Esophagus squamous epithelium (tissue), 5 donors: ENCODE data around the gene FAM107B. TPM values are rescaled to one million over a fixed set of nuclear protein-coding genes. Genes with fewer than 3 reads are reported as not detected.

Source experiments
- DNase-seq: peaks from one replicate; lab custom pipeline; 2025; lab: John Stamatoyannopoulos, UW
- H3K27ac ChIP-seq, 4 donors: fragments of 200-600 bp; sonication (generic); one replicate each; pipeline ENCODE4 v1.5.1; 2016 to 2019; ENCODE audit warnings: mild to moderate bottlenecking in 1 of 4
- H3K27me3 ChIP-seq, 4 donors: fragments of 200-600 bp; sonication (generic); 1 replicate in 3 of 4; 2 replicates in 1 of 4; pipeline versions ENCODE4 v1.5.1 to v1.6.0; 2017 to 2021; ENCODE audit warnings: antibody characterized with exemption in 1 of 4
- H3K36me3 ChIP-seq, 3 donors: fragments of 200-600 bp; sonication (generic); one replicate each; pipeline ENCODE4 v1.5.1; 2016 to 2019
- H3K4me1 ChIP-seq, 3 donors: fragments of 200-600 bp; sonication (generic); one replicate each; pipeline ENCODE4 v1.5.1; 2017 to 2019
- H3K4me3 ChIP-seq, 4 donors: fragments of 200-600 bp; sonication (generic); 1 replicate in 3 of 4; 2 replicates in 1 of 4; pipeline ENCODE4 v1.5.1; 2016 to 2019; ENCODE audit warnings: mild to moderate bottlenecking in 2 of 4, moderate library complexity in 1 of 4
- H3K9me3 ChIP-seq, 3 donors: fragments of 200-600 bp; sonication (generic); one replicate each; pipeline ENCODE4 v1.5.1; 2016 to 2019
- POLR2A ChIP-seq, 4 donors: fragments of 450-650 bp; IDR thresholded peaks; one replicate each; pipeline ENCODE4 v1.6.1; 2017; ENCODE audit warnings: antibody characterized with exemption in 4 of 4, mild to moderate bottlenecking in 4 of 4, moderate library complexity in 3 of 4
- WGBS, 2 donors: methylation state at CpG; one replicate each; pipeline ENCODE4 v1.1.5; 2018; 5-methylcytosine and 5-hydroxymethylcytosine counted together
- intact Hi-C: fragments of 100-400 bp; cut with DNase I; formaldehyde crosslinking; loops from one replicate; pipeline ENCODE4 v1.15.0; 2022
- total RNA-seq, 4 donors: library from RNA; depleted of rRNA; stranded (reverse); fragments of >200 nt; gene quantifications; one replicate each; pipeline ENCODE4 v1.1.0, GENCODE V29; 2016
- TF ChIP-seq, protein P1 (sequence below), 6 experiments: fragments of 450-650 bp in 4 of 6; fragments of 200-600 bp in 2 of 6; sonication (generic) in 2 of 6; IDR thresholded peaks; one replicate each; pipeline ENCODE4 v1.5.1; 2016 to 2019; ENCODE audit warnings: antibody characterized with exemption in 6 of 6, mild to moderate bottlenecking in 4 of 6, moderate library complexity in 4 of 6
- donor health status: DM: yes; HTN: yes; CAD: no.

FAM107B gene
- total RNA-seq, 4 donors from 2014 or later, result 6.7 to 17.0 (median 12.9) TPM

DNA sequence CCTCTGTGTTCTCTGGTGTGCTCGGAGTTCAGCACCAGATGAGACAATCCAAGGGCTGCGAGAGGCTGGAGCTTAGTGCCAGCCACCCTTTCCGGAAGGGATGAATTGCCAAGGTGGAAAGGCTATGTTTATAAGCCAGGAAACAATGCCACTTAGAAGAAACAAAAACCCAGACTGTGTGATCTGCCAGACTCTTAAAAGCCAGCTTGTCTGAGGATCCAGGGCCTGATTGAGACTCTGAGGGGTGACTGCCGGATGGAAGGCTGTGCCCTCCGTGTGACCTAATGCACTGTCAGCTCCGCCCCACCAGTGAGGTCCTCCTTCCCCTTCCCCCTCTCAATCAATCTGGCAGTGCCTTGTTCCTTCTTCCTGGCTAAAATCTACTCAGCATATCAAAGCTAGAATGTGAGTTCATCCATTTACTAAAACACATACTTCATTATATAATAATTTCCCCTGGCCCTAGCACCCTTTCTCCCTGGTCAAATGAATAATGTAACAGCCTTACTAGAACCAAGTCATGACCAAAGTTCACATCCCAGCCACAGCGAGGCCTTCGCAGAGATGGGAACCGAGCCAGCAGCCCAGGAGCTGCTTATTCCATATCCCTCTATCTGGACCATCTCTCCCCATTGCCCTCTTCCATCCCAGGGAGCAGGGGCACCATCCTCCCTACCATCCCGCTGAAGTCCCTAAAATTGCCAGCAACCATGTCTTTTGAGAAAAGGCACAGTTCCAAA is 25.5 kb downstream of the FAM107B start:
- 49 to 60% methylated on average over 7 to 10 of the region's 10 CpGs for WGBS, 2 donors
- Histone ChIP-seq H3K9me3 (no peaks in the 10 kb centered on the region), H3K27me3 (no peaks in the 10 kb centered on the region), H3K27ac (peak overlapping the region in 3 of 4 donors; percentile 32 to 78 (median 63)), H3K36me3 (no peaks in the 10 kb centered on the region), H3K4me3 (no peak overlapping the region), H3K4me1 (peaks cover 13 to 41% (median 20%) of the 10 kb centered on the region in 3 donors)
- intact Hi-C loops, result no loop called here
- TF ChIP-seq, protein P1, sequence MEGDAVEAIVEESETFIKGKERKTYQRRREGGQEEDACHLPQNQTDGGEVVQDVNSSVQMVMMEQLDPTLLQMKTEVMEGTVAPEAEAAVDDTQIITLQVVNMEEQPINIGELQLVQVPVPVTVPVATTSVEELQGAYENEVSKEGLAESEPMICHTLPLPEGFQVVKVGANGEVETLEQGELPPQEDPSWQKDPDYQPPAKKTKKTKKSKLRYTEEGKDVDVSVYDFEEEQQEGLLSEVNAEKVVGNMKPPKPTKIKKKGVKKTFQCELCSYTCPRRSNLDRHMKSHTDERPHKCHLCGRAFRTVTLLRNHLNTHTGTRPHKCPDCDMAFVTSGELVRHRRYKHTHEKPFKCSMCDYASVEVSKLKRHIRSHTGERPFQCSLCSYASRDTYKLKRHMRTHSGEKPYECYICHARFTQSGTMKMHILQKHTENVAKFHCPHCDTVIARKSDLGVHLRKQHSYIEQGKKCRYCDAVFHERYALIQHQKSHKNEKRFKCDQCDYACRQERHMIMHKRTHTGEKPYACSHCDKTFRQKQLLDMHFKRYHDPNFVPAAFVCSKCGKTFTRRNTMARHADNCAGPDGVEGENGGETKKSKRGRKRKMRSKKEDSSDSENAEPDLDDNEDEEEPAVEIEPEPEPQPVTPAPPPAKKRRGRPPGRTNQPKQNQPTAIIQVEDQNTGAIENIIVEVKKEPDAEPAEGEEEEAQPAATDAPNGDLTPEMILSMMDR (IDR thresholded peaks at IDR 0.05), result no peak
- TF ChIP-seq POLR2A (IDR thresholded peaks at IDR 0.05), result no peak
- DNase-seq, result no peak

DNA sequence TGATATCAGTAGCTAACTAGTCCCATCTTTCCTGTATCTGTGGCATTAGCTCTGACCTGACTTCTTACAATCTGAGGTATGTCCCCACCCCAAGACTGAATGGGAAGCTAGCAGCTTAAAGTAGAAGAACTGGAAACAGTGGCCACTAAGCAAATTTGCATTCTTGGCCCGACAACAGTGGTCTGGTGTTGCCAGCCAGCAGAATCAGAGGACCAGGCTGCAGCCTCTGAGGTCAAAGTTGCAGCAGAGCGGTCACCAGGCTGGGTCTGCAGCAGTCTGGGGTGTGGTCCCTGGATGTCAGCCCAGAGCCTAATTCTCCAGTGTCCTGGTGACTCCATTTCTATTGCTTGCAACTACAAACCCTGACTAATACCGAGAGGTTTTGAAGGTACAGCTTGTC is 26.3 kb downstream of the FAM107B start:
- TF ChIP-seq, protein P1 (IDR thresholded peaks at IDR 0.05), result no peak
- TF ChIP-seq POLR2A (IDR thresholded peaks at IDR 0.05), result no peak
- peak overlapping the region in 3 of 4 donors; percentile 32 to 78 (median 63) for H3K27ac ChIP-seq
- no peak overlapping the region for H3K4me3 ChIP-seq
- peaks cover 13 to 41% (median 20%) of the 10 kb centered on the region in 3 donors for H3K4me1 ChIP-seq
- 30 to 55% methylated on average over 2 of the region's 3 CpGs for WGBS, 2 donors
- intact Hi-C loops, result no loop called here
- DNase-seq, result no peak
- H3K27me3 ChIP-seq, result no peaks in the 10 kb centered on the region
- H3K36me3 ChIP-seq, result no peaks in the 10 kb centered on the region
- no peaks in the 10 kb centered on the region for H3K9me3 ChIP-seq

DNA sequence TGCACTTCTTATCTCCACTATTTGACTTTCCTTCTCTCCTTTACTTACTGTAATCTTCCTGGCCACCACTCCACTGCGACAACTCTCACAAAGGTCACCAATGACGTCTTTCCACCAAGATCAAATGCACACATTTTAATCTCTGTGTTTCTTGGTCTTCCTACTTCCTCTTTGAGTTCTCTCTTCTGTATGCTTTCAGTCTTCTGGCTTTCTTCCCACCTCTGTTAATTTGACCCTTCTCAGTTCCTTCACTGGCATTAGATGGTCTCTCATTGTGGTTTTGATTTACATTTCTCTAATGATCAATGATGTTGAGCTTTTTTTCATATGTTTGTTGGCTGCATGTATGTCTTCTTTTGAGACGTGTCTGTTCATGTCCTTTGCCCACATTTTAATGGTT is 31.9 kb downstream of the FAM107B start:
- Histone ChIP-seq H3K27ac (no peak overlapping the region), H3K4me1 (peaks cover 0 to 12% (median 4%) of the 10 kb centered on the region in 3 donors), H3K9me3 (no peaks in the 10 kb centered on the region), H3K4me3 (no peak overlapping the region), H3K36me3 (no peaks in the 10 kb centered on the region), H3K27me3 (no peaks in the 10 kb centered on the region)
- TF ChIP-seq, protein P1 (IDR thresholded peaks at IDR 0.05), result no peak
- no peak for TF ChIP-seq POLR2A (IDR thresholded peaks at IDR 0.05)
- no peak for DNase-seq
- 24 to 28% methylated on average over 3 of the region's 3 CpGs for WGBS, 2 donors
- intact Hi-C loops, result no loop called here

DNA sequence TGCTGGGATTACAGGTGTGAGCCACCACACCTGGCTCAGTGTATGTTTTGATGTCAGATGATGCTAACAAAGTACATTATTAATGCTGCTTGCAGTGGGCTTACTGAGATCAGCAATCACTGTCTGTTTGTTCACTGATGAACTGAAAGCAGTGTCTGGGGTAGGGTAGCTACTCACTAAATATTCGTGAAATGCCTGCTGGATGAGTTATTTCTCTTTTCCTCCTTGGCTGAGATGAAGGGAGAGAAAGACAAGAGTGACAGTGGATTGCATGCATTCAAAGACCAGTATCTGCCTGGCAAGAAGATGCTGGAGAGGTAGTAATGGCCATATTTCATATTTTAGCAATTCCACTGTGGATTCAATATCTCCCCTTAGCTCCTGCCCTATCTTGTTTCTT is 32.3 kb downstream of the FAM107B start:
- DNase-seq, result no peak
- no peaks in the 10 kb centered on the region for H3K9me3 ChIP-seq
- no peak overlapping the region for H3K4me3 ChIP-seq
- TF ChIP-seq POLR2A (IDR thresholded peaks at IDR 0.05), result no peak
- TF ChIP-seq, protein P1 (IDR thresholded peaks at IDR 0.05), result no peak
- H3K4me1 ChIP-seq, result peaks cover 0 to 16% (median 4%) of the 10 kb centered on the region in 3 donors
- WGBS, 2 donors, result 79 to 100% methylated on average over 1 of the region's 1 CpG
- H3K27me3 ChIP-seq, result no peaks in the 10 kb centered on the region
- H3K27ac ChIP-seq, result no peak overlapping the region
- intact Hi-C loops, result no loop called here
- no peaks in the 10 kb centered on the region for H3K36me3 ChIP-seq

DNA sequence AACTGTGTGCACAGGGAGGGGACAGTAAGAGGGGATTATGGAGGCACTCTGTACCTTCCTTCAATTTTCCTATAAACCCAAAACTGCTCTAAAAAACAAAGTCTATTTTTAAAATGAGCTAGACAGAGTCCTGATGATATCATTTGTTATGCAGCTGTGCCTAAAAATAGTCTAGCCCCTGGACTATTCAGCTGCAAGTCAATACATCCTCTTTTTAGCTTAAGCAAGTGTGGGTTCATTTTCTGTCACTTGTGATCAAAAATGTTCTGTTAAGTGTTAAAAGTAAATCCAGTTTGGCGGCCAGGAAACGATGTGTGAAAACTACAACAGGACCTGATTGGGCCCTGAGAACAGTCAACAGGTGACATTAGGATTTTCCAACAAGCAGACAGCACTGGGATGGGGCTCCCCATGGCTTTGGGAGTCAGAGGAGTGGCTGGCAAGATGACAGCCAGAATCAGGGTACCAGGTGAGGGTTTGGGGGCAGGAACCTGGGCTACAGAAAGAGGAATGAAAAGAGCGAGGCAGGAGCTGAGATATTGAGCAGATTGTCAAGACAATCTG is 33.9 kb downstream of the FAM107B start:
- TF ChIP-seq, protein P1 (IDR thresholded peaks at IDR 0.05), result no peak
- no peak for TF ChIP-seq POLR2A (IDR thresholded peaks at IDR 0.05)
- no peaks in the 10 kb centered on the region for H3K36me3 ChIP-seq
- no peaks in the 10 kb centered on the region for H3K9me3 ChIP-seq
- WGBS, 2 donors, result 56 to 62% methylated on average over 3 of the region's 3 CpGs
- intact Hi-C loops, result no loop called here
- H3K4me1 ChIP-seq, result peaks cover 0 to 27% (median 13%) of the 10 kb centered on the region in 3 donors
- no peaks in the 10 kb centered on the region for H3K27me3 ChIP-seq
- peak overlapping the region in 3 of 4 donors; percentile 23 to 60 (median 45) for H3K27ac ChIP-seq
- DNase-seq, result no peak
- no peak overlapping the region for H3K4me3 ChIP-seq
